Astrocyte (in vitro differentiated cells and primary cell): ENCODE results near the gene MYO16.

ENCODE experiments used
- EZH2 ChIP-seq: IDR thresholded peaks from 2 replicates; pipeline ENCODE4 v1.6.1; 2012; ENCODE audit warnings: mild to moderate bottlenecking, low read length, inconsistent platforms; ENCODE audit not compliant: insufficient read depth
- TF ChIP-seq, protein P1 (sequence below): IDR thresholded peaks from 2 replicates; pipeline ENCODE4 v1.5.1; 2011; ENCODE audit warnings: low read depth, mild to moderate bottlenecking, inconsistent platforms, low read length, moderate library complexity; ENCODE audit not compliant: insufficient read depth

DNA sequence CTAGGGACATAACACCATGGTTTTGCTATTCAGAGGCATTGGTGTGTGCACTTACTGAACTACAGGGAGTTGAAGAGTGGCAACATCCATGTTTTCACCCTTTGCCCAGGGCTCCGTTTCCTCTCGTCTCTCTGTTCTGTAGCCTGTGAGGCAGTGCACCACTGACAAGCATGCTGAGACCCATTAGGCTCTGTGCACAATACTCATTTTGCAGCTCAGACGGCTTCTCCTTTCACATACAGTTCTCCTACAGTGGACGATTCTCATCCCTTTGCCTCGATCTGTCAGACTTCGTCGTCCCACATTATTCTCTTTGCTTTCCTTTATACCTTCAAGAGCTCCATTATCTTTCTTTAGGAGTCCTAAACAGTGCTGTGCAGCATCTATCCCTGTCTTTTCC, 403.7 kb downstream of the MYO16 start:
- TF ChIP-seq, protein P1, sequence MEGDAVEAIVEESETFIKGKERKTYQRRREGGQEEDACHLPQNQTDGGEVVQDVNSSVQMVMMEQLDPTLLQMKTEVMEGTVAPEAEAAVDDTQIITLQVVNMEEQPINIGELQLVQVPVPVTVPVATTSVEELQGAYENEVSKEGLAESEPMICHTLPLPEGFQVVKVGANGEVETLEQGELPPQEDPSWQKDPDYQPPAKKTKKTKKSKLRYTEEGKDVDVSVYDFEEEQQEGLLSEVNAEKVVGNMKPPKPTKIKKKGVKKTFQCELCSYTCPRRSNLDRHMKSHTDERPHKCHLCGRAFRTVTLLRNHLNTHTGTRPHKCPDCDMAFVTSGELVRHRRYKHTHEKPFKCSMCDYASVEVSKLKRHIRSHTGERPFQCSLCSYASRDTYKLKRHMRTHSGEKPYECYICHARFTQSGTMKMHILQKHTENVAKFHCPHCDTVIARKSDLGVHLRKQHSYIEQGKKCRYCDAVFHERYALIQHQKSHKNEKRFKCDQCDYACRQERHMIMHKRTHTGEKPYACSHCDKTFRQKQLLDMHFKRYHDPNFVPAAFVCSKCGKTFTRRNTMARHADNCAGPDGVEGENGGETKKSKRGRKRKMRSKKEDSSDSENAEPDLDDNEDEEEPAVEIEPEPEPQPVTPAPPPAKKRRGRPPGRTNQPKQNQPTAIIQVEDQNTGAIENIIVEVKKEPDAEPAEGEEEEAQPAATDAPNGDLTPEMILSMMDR, result no peak
- TF ChIP-seq EZH2, result no peak
